ENCODE measurements around the gene FBXO24. TPM values are rescaled to one million over a fixed set of nuclear protein-coding genes. Genes with fewer than 3 reads are reported as not detected.

The FBXO24 gene
- total and polyA plus RNA-seq, 9 of the 15 experiments (the other 6 are each of a cell fraction or from before 2014, with no cell fraction given) = 0.17 to 0.95 (median 0.50) TPM

DNA sequence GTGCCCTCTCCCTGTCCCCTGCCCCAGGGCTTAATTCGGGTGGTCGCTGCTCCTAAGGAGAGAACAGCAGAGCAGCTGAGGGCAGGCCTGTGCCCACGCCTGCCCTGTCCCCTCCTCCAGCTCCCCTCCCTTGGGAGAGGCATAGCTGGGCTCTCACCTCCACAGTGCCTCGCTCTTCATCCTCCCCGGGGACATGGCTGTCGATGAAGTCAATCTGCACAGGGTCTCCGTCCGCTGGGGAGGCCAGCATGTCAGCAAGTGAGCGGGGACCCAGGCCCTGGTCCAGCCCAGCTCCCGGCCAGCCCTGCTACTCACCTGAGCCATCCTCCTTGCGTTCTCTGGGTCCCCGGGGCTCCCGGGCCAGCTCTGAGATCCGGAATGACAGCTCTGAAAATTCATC, 8.6 kb upstream of the FBXO24 start:
- Histone ChIP-seq H3K9ac (ENCODE audit: insufficient read depth in 1 of 2, low read depth in 2 of 2, low read length in 2 of 2) (peak overlapping the region in 1 of 2 experiments; percentile 76; a peak in 1 of 4 replicates), H3K4me2 (ENCODE audit: insufficient read depth, low read length) (no peak overlapping the region), H3K79me2 (ENCODE audit: control insufficient read depth, insufficient read depth, low read length) (no peaks in the 10 kb centered on the region), H3K4me1 (replicated peaks in 1 of 2; ENCODE audit: control insufficient read depth in 2 of 2, insufficient read depth in 2 of 2, low read length in 2 of 2) (peaks cover 0 to 67% of the 10 kb centered on the region in 2 experiments; a peak in 2 of 5 replicates), H3K27me3 (ENCODE audit: control insufficient read depth in 2 of 2, insufficient read depth in 2 of 2, low read length in 2 of 2) (no peaks in the 10 kb centered on the region), H2AFZ (ENCODE audit: low read depth, low read length) (no peak overlapping the region), H3K9me1 (ENCODE audit: control insufficient read depth, insufficient read depth, low read length) (no peaks in the 10 kb centered on the region), H3K36me3 (ENCODE audit: control insufficient read depth, insufficient read depth, low read length) (peaks cover 87% of the 10 kb centered on the region), H3K9me3 (replicated peaks; ENCODE audit: control insufficient read depth, insufficient read depth, low read depth, low read length) (no peaks in the 10 kb centered on the region), H4K20me1 (replicated peaks; ENCODE audit: control insufficient read depth, insufficient read depth, low read length) (no peaks in the 10 kb centered on the region; the same call in 1 of the 2 replicates), H3K27ac (ENCODE audit: extremely low read depth, low read depth, low read length) (no peak overlapping the region), H3K4me3 (no peak overlapping the region)
- TF ChIP-seq SNIP1 (IDR thresholded peaks at IDR 0.05; ENCODE audit: low read depth) (no peak), RBFOX2 (IDR thresholded peaks at IDR 0.05; ENCODE audit: low read depth, low read length) (peak; percentile 18; the same call in 1 of the 2 replicates)
- ChIA-PET CTCF (ENCODE audit: low intra/inter-chr PET ratio) (no interaction called here), POLR2A (interaction anchor here (0.6 to 3.6 kb wide), 5 partner anchors 9 to 128 kb away, joined by 3 to 27 read pairs (median 3); partner anchors contain the start of genes FBXO24, LRCH4, PCOLCE and POP7)
- 88% methylated on average over 9 of the region's 14 CpGs for WGBS (ENCODE audit: insufficient coverage, low coverage, missing lambda C conversion rate)
- intact Hi-C loops (cut with micrococcal nuclease) = no loop called here
- BruUV-seq (replicated peaks) = no TSS peak
- in situ Hi-C loops (cut with MboI) = no loop called here
- DNase-seq (ENCODE audit: extremely low read depth in 1 of 4, low spot score in 3 of 4) = no peak
- no peak for ATAC-seq
- no peak for FAIRE-seq

GRCh38 chr7:100578246-100579183, 7.6 kb upstream of the FBXO24 start:
- H3K9me1 ChIP-seq (ENCODE audit: control insufficient read depth, insufficient read depth, low read length) = no peaks in the 10 kb centered on the region
- FAIRE-seq (no peak), DNase-seq (ENCODE audit: extremely low read depth in 1 of 4, low spot score in 3 of 4) (no peak), ATAC-seq (no peak)
- POLR2A ChIA-PET = interaction anchor here (0.6 to 3.6 kb wide), 5 partner anchors 8 to 127 kb away, joined by 3 to 27 read pairs (median 3); partner anchors contain the start of genes FBXO24, LRCH4 and POP7
- in situ Hi-C loops (cut with MboI) (no loop called here), intact Hi-C loops (cut with micrococcal nuclease) (no loop called here)
- H2AFZ ChIP-seq (ENCODE audit: low read depth, low read length) = no peak overlapping the region
- CTCF ChIA-PET (ENCODE audit: low intra/inter-chr PET ratio) = no interaction called here
- H3K4me3 ChIP-seq = no peak overlapping the region
- no peak for TF ChIP-seq ZKSCAN3 (CRISPR knock-in tag; IDR thresholded peaks at IDR 0.05)
- peak; percentile 49 for TF ChIP-seq POLR2G (IDR thresholded peaks at IDR 0.05; ENCODE audit: low read depth, low read length)
- TF ChIP-seq POLR2B (IDR thresholded peaks at IDR 0.05; ENCODE audit: low read depth, partially characterized antibody) = peak; percentile 17
- no peak for TF ChIP-seq ZNF778 (CRISPR knock-in tag; IDR thresholded peaks at IDR 0.05)
- H3K9me3 ChIP-seq (replicated peaks; ENCODE audit: control insufficient read depth, insufficient read depth, low read depth, low read length) = no peaks in the 10 kb centered on the region
- no peak overlapping the region for H3K27ac ChIP-seq (ENCODE audit: extremely low read depth, low read depth, low read length)
- H3K36me3 ChIP-seq (ENCODE audit: control insufficient read depth, insufficient read depth, low read length) = peaks cover 93% of the 10 kb centered on the region
- no TSS peak for BruUV-seq (replicated peaks)
- no peaks in the 10 kb centered on the region for H3K27me3 ChIP-seq (ENCODE audit: control insufficient read depth in 2 of 2, insufficient read depth in 2 of 2, low read length in 2 of 2)
- peaks cover 8% of the 10 kb centered on the region for H3K79me2 ChIP-seq (ENCODE audit: control insufficient read depth, insufficient read depth, low read length)
- peaks cover 9 to 65% of the 10 kb centered on the region in 2 experiments for H3K4me1 ChIP-seq (replicated peaks in 1 of 2; ENCODE audit: control insufficient read depth in 2 of 2, insufficient read depth in 2 of 2, low read length in 2 of 2)
- H3K4me2 ChIP-seq (ENCODE audit: insufficient read depth, low read length) = no peak overlapping the region
- 93% methylated on average over 24 of the region's 28 CpGs for WGBS (ENCODE audit: insufficient coverage, low coverage, missing lambda C conversion rate)
- H3K9ac ChIP-seq (ENCODE audit: insufficient read depth in 1 of 2, low read depth in 2 of 2, low read length in 2 of 2) = peak overlapping the region in 1 of 2 experiments; percentile 76; a peak in 2 of 4 replicates
- H4K20me1 ChIP-seq (replicated peaks; ENCODE audit: control insufficient read depth, insufficient read depth, low read length) = peaks cover 7% of the 10 kb centered on the region
